Activated naive CD8-positive, alpha-beta T cell treated with anti-CD3 and anti-CD28 coated beads for 36 hours (primary cell): Measurements from ENCODE around the gene PIF1. TPM values are rescaled to one million over a fixed set of nuclear protein-coding genes. Genes with fewer than 3 reads are reported as not detected.

Experiments used
- DNase-seq: peaks from one replicate; pipeline ENCODE4 v3.0.0; 2021
- H3K27ac Mint-ChIP-seq: one replicate; pipeline ENCODE4 v1.8.0; 2022; ENCODE audit warnings: mild to moderate bottlenecking, moderate library complexity, mixed read lengths
- H3K27me3 Mint-ChIP-seq: one replicate; pipeline ENCODE4 v1.8.0; 2022; ENCODE audit warnings: mild to moderate bottlenecking, mixed read lengths
- H3K36me3 Mint-ChIP-seq: one replicate; pipeline ENCODE4 v1.8.0; 2021; ENCODE audit warnings: mild to moderate bottlenecking, mixed read lengths
- H3K4me1 Mint-ChIP-seq: one replicate; pipeline ENCODE4 v1.8.0; 2021; ENCODE audit warnings: mixed read lengths
- H3K4me3 Mint-ChIP-seq: one replicate; pipeline ENCODE4 v1.8.0; 2022; ENCODE audit warnings: mild to moderate bottlenecking, moderate library complexity, mixed read lengths
- H3K9me3 Mint-ChIP-seq: one replicate; pipeline ENCODE4 v1.8.0; 2022; ENCODE audit warnings: mixed read lengths
- total RNA-seq, 2 experiments: library from RNA; stranded (reverse); gene quantifications; one replicate each; pipeline ENCODE4 v1.2.3, GENCODE V29; 2021

The PIF1 gene
- total RNA-seq, result 10 to 100 TPM; 27.3 to 30.4 TPM

GRCh38 chr15:64825431-64826294 lies at the start of gene PIF1:
PIF1 (minus strand) TSS chr15:64825647; CDS start chr15:64824335, 1,312 bp downstream.
- H3K9me3 Mint-ChIP-seq, result no peaks in the 10 kb centered on the region
- H3K4me3 Mint-ChIP-seq, result peak within 1 kb of the TSS; percentile 93
- H3K4me1 Mint-ChIP-seq, result peaks cover 16% of the 10 kb centered on the region
- H3K27me3 Mint-ChIP-seq, result peaks cover 16% of the 10 kb centered on the region
- peak; percentile 87 for DNase-seq
- peak within 1 kb of the TSS; percentile 83 for H3K27ac Mint-ChIP-seq
- H3K36me3 Mint-ChIP-seq, result peaks cover 16% of the 10 kb centered on the region

- Mint-ChIP-seq H3K27me3 (no peaks in the 10 kb centered on the region), H3K36me3 (peaks cover 2% of the 10 kb centered on the region), H3K9me3 (no peaks in the 10 kb centered on the region), H3K4me1 (no peaks in the 10 kb centered on the region), H3K27ac (no peak overlapping the region), H3K4me3 (no peak overlapping the region)
- no peak for DNase-seq
Observed at GRCh38 chr15:64870353-64870752, 44.9 kb upstream of the PIF1 start.

GRCh38 chr15:64869501-64869900 lies 44.1 kb upstream of the PIF1 start:
- no peaks in the 10 kb centered on the region for H3K27me3 Mint-ChIP-seq
- H3K4me3 Mint-ChIP-seq, result no peak overlapping the region
- H3K9me3 Mint-ChIP-seq, result no peaks in the 10 kb centered on the region
- no peaks in the 10 kb centered on the region for H3K4me1 Mint-ChIP-seq
- no peak overlapping the region for H3K27ac Mint-ChIP-seq
- DNase-seq, result no peak
- peaks cover 2% of the 10 kb centered on the region for H3K36me3 Mint-ChIP-seq

GRCh38 chr15:64865998-64866520 lies 40.6 kb upstream of the PIF1 start:
- Mint-ChIP-seq H3K4me1 (no peaks in the 10 kb centered on the region), H3K36me3 (peaks cover 2% of the 10 kb centered on the region), H3K9me3 (no peaks in the 10 kb centered on the region)

GRCh38 chr15:64865126-64865997 lies 39.9 kb upstream of the PIF1 start:
- H3K27ac Mint-ChIP-seq, result peak overlapping the region; percentile 20

More at GRCh38 chr15:64865998-64866520, 40.6 kb upstream of the PIF1 start:
- no peak for DNase-seq
- no peak overlapping the region for H3K4me3 Mint-ChIP-seq
- no peaks in the 10 kb centered on the region for H3K27me3 Mint-ChIP-seq
- no peak overlapping the region for H3K27ac Mint-ChIP-seq

GRCh38 chr15:64864068-64864467 lies 38.6 kb upstream of the PIF1 start:
- H3K27me3 Mint-ChIP-seq, result no peaks in the 10 kb centered on the region
- peak overlapping the region; percentile 1 for H3K27ac Mint-ChIP-seq
- no peaks in the 10 kb centered on the region for H3K4me1 Mint-ChIP-seq
- H3K36me3 Mint-ChIP-seq, result no peaks in the 10 kb centered on the region
- no peaks in the 10 kb centered on the region for H3K9me3 Mint-ChIP-seq
- DNase-seq, result no peak
- no peak overlapping the region for H3K4me3 Mint-ChIP-seq

More at GRCh38 chr15:64865126-64865997, 39.9 kb upstream of the PIF1 start:
- no peaks in the 10 kb centered on the region for H3K27me3 Mint-ChIP-seq
- no peak overlapping the region for H3K4me3 Mint-ChIP-seq
- no peaks in the 10 kb centered on the region for H3K4me1 Mint-ChIP-seq
- peaks cover under 1% of the 10 kb centered on the region for H3K36me3 Mint-ChIP-seq
- DNase-seq, result no peak
- H3K9me3 Mint-ChIP-seq, result no peaks in the 10 kb centered on the region

- H3K36me3 Mint-ChIP-seq, result no peaks in the 10 kb centered on the region
- no peak overlapping the region for H3K27ac Mint-ChIP-seq
- H3K4me1 Mint-ChIP-seq, result peaks cover 8% of the 10 kb centered on the region
- no peaks in the 10 kb centered on the region for H3K27me3 Mint-ChIP-seq
- no peak overlapping the region for H3K4me3 Mint-ChIP-seq
- DNase-seq, result no peak
- no peaks in the 10 kb centered on the region for H3K9me3 Mint-ChIP-seq
Observed at GRCh38 chr15:64862408-64862807, 37.0 kb upstream of the PIF1 start.

GRCh38 chr15:64861960-64862359 lies 36.5 kb upstream of the PIF1 start:
- H3K27me3 Mint-ChIP-seq, result no peaks in the 10 kb centered on the region
- H3K4me1 Mint-ChIP-seq, result peaks cover 9% of the 10 kb centered on the region
- DNase-seq, result no peak
- no peaks in the 10 kb centered on the region for H3K36me3 Mint-ChIP-seq
- H3K27ac Mint-ChIP-seq, result no peak overlapping the region
- H3K9me3 Mint-ChIP-seq, result no peaks in the 10 kb centered on the region
- H3K4me3 Mint-ChIP-seq, result no peak overlapping the region

- Mint-ChIP-seq H3K27me3 (no peaks in the 10 kb centered on the region), H3K4me3 (no peak overlapping the region), H3K36me3 (no peaks in the 10 kb centered on the region), H3K4me1 (peaks cover 12% of the 10 kb centered on the region), H3K27ac (no peak overlapping the region), H3K9me3 (no peaks in the 10 kb centered on the region)
- DNase-seq, result no peak
Observed at GRCh38 chr15:64861331-64861730, 35.9 kb upstream of the PIF1 start.

GRCh38 chr15:64859226-64859625 lies 33.8 kb upstream of the PIF1 start:
- H3K27ac Mint-ChIP-seq, result no peak overlapping the region
- H3K9me3 Mint-ChIP-seq, result no peaks in the 10 kb centered on the region
- no peaks in the 10 kb centered on the region for H3K27me3 Mint-ChIP-seq
- no peak for DNase-seq
- peaks cover 21% of the 10 kb centered on the region for H3K4me1 Mint-ChIP-seq
- H3K36me3 Mint-ChIP-seq, result no peaks in the 10 kb centered on the region
- no peak overlapping the region for H3K4me3 Mint-ChIP-seq

GRCh38 chr15:64858021-64858575 lies 32.7 kb upstream of the PIF1 start:
- Mint-ChIP-seq H3K27ac (no peak overlapping the region), H3K36me3 (peaks cover 3% of the 10 kb centered on the region), H3K4me1 (peaks cover 21% of the 10 kb centered on the region), H3K4me3 (no peak overlapping the region), H3K27me3 (no peaks in the 10 kb centered on the region), H3K9me3 (no peaks in the 10 kb centered on the region)
- DNase-seq, result no peak

- Mint-ChIP-seq H3K27ac (no peak overlapping the region), H3K4me1 (peaks cover 21% of the 10 kb centered on the region), H3K36me3 (peaks cover 3% of the 10 kb centered on the region), H3K4me3 (no peak overlapping the region), H3K9me3 (no peaks in the 10 kb centered on the region), H3K27me3 (no peaks in the 10 kb centered on the region)
- DNase-seq, result no peak
Observed at GRCh38 chr15:64857421-64857820, 32.0 kb upstream of the PIF1 start.

- H3K4me3 Mint-ChIP-seq, result no peak overlapping the region
Observed at GRCh38 chr15:64856429-64857145, 31.1 kb upstream of the PIF1 start.

GRCh38 chr15:64855205-64855975 lies 29.9 kb upstream of the PIF1 start:
- H3K4me1 Mint-ChIP-seq, result peaks cover 21% of the 10 kb centered on the region
- H3K27ac Mint-ChIP-seq, result no peak overlapping the region
- no peak for DNase-seq
- peaks cover 4% of the 10 kb centered on the region for H3K36me3 Mint-ChIP-seq
- no peaks in the 10 kb centered on the region for H3K9me3 Mint-ChIP-seq
- no peak overlapping the region for H3K4me3 Mint-ChIP-seq
- H3K27me3 Mint-ChIP-seq, result no peaks in the 10 kb centered on the region

More at GRCh38 chr15:64856429-64857145, 31.1 kb upstream of the PIF1 start:
- DNase-seq, result no peak
- no peaks in the 10 kb centered on the region for H3K9me3 Mint-ChIP-seq
- H3K27me3 Mint-ChIP-seq, result no peaks in the 10 kb centered on the region
- H3K36me3 Mint-ChIP-seq, result peaks cover 4% of the 10 kb centered on the region
- no peak overlapping the region for H3K27ac Mint-ChIP-seq
- H3K4me1 Mint-ChIP-seq, result peaks cover 21% of the 10 kb centered on the region
